HepG2 (cell line): ENCODE results near the gene ARMC3.

Experiments used
- CEBPB ChIP-seq: IDR thresholded peaks from 2 replicates; pipeline ENCODE4 v1.6.1; 2011; ENCODE audit warnings: low read depth, low read length, improper control_type of control experiment, borderline replicate concordance
- GPN1 ChIP-seq: sonication (generic); formaldehyde crosslinking; IDR thresholded peaks from 2 replicates; pipeline ENCODE4 v1.5.1; 2020; ENCODE audit warnings: missing genetic modification reagents, borderline replicate concordance
- POLR2A ChIP-seq, 2 experiments: IDR thresholded peaks; 2 replicates each; pipeline ENCODE4 v1.6.1; 2011; ENCODE audit warnings: low read depth in 2 of 2, low read length in 2 of 2, mild to moderate bottlenecking in 1 of 2, moderate library complexity in 1 of 2; ENCODE audit not compliant: insufficient read depth in 1 of 2
- PRMT3 ChIP-seq: sonication (generic); formaldehyde crosslinking; IDR thresholded peaks from 2 replicates; pipeline ENCODE4 v1.8.1; 2022; ENCODE audit warnings: low read depth, mild to moderate bottlenecking, moderate library complexity, missing genetic modification reagents, borderline replicate concordance
- ZNF33A ChIP-seq: sonication (generic); formaldehyde crosslinking; IDR thresholded peaks from 2 replicates; pipeline ENCODE4 v1.5.1; 2020; ENCODE audit warnings: missing genetic modification reagents, mild to moderate bottlenecking, moderate library complexity, borderline replicate concordance
- TF ChIP-seq, protein P1 (sequence below): sonication (generic); formaldehyde crosslinking; IDR thresholded peaks from 2 replicates; pipeline ENCODE4 v1.5.0; 2020; ENCODE audit warnings: mild to moderate bottlenecking, missing genetic modification reagents, moderate library complexity
- TF ChIP-seq, protein P2 (sequence below), 2 experiments: sonication (generic) in 1 of 2; formaldehyde crosslinking in 1 of 2; IDR thresholded peaks; 2 replicates each; pipeline versions ENCODE4 v1.5.1 to v1.6.1; 2011 to 2020; ENCODE audit warnings: borderline replicate concordance in 1 of 2, low read depth in 1 of 2, low read length in 1 of 2, mild to moderate bottlenecking in 1 of 2, missing genetic modification reagents in 1 of 2, moderate library complexity in 1 of 2
- TF ChIP-seq, protein P3 (sequence below): sonication (generic); formaldehyde crosslinking; IDR thresholded peaks from 2 replicates; pipeline ENCODE4 v1.5.0; 2020; ENCODE audit warnings: mild to moderate bottlenecking, missing genetic modification reagents
- TF ChIP-seq, protein P4 (sequence below): sonication (generic); formaldehyde crosslinking; IDR thresholded peaks from 2 replicates; pipeline ENCODE4 v1.4.0; 2020; ENCODE audit warnings: missing genetic modification reagents

DNA sequence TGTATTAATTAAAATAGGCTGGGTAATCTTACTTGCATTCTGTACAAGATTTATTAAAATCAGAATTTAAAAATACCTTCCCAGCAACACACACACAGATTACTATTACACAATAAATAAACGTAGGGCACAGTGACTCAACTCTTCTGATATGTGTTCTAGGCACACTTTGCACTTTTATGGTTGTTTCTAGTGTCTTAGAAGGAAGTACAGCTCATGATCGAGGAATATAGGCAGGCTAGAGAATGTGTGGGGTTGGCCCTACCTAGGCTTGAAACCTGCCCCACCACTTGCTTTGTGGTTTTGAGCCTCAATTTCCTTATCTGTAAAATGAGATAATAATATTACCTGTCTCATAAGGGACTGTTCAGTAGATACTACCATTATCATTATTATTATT lies 30.5 kb downstream of the ARMC3 start:
- TF ChIP-seq, protein P1, sequence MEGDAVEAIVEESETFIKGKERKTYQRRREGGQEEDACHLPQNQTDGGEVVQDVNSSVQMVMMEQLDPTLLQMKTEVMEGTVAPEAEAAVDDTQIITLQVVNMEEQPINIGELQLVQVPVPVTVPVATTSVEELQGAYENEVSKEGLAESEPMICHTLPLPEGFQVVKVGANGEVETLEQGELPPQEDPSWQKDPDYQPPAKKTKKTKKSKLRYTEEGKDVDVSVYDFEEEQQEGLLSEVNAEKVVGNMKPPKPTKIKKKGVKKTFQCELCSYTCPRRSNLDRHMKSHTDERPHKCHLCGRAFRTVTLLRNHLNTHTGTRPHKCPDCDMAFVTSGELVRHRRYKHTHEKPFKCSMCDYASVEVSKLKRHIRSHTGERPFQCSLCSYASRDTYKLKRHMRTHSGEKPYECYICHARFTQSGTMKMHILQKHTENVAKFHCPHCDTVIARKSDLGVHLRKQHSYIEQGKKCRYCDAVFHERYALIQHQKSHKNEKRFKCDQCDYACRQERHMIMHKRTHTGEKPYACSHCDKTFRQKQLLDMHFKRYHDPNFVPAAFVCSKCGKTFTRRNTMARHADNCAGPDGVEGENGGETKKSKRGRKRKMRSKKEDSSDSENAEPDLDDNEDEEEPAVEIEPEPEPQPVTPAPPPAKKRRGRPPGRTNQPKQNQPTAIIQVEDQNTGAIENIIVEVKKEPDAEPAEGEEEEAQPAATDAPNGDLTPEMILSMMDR, result no peak
- TF ChIP-seq, protein P2, sequence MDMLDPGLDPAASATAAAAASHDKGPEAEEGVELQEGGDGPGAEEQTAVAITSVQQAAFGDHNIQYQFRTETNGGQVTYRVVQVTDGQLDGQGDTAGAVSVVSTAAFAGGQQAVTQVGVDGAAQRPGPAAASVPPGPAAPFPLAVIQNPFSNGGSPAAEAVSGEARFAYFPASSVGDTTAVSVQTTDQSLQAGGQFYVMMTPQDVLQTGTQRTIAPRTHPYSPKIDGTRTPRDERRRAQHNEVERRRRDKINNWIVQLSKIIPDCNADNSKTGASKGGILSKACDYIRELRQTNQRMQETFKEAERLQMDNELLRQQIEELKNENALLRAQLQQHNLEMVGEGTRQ (IDR thresholded peaks at IDR 0.05; ENCODE audit: low read depth, low read length), result no peak
- TF ChIP-seq, protein P2 (CRISPR knock-in tag; IDR thresholded peaks at IDR 0.05; ENCODE audit: borderline replicate concordance), result no peak
- no peak for TF ChIP-seq POLR2A (IDR thresholded peaks at IDR 0.05; ENCODE audit: insufficient read depth in 1 of 2, low read depth in 2 of 2, low read length in 2 of 2)
- TF ChIP-seq CEBPB, result no peak
- TF ChIP-seq ZNF33A, result no peak
- TF ChIP-seq, protein P3, sequence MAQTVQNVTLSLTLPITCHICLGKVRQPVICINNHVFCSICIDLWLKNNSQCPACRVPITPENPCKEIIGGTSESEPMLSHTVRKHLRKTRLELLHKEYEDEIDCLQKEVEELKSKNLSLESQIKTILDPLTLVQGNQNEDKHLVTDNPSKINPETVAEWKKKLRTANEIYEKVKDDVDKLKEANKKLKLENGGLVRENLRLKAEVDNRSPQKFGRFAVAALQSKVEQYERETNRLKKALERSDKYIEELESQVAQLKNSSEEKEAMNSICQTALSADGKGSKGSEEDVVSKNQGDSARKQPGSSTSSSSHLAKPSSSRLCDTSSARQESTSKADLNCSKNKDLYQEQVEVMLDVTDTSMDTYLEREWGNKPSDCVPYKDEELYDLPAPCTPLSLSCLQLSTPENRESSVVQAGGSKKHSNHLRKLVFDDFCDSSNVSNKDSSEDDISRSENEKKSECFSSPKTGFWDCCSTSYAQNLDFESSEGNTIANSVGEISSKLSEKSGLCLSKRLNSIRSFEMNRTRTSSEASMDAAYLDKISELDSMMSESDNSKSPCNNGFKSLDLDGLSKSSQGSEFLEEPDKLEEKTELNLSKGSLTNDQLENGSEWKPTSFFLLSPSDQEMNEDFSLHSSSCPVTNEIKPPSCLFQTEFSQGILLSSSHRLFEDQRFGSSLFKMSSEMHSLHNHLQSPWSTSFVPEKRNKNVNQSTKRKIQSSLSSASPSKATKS (CRISPR knock-in tag), result no peak
- no peak for TF ChIP-seq PRMT3 (CRISPR knock-in tag)
- no peak for TF ChIP-seq GPN1
- TF ChIP-seq, protein P4, sequence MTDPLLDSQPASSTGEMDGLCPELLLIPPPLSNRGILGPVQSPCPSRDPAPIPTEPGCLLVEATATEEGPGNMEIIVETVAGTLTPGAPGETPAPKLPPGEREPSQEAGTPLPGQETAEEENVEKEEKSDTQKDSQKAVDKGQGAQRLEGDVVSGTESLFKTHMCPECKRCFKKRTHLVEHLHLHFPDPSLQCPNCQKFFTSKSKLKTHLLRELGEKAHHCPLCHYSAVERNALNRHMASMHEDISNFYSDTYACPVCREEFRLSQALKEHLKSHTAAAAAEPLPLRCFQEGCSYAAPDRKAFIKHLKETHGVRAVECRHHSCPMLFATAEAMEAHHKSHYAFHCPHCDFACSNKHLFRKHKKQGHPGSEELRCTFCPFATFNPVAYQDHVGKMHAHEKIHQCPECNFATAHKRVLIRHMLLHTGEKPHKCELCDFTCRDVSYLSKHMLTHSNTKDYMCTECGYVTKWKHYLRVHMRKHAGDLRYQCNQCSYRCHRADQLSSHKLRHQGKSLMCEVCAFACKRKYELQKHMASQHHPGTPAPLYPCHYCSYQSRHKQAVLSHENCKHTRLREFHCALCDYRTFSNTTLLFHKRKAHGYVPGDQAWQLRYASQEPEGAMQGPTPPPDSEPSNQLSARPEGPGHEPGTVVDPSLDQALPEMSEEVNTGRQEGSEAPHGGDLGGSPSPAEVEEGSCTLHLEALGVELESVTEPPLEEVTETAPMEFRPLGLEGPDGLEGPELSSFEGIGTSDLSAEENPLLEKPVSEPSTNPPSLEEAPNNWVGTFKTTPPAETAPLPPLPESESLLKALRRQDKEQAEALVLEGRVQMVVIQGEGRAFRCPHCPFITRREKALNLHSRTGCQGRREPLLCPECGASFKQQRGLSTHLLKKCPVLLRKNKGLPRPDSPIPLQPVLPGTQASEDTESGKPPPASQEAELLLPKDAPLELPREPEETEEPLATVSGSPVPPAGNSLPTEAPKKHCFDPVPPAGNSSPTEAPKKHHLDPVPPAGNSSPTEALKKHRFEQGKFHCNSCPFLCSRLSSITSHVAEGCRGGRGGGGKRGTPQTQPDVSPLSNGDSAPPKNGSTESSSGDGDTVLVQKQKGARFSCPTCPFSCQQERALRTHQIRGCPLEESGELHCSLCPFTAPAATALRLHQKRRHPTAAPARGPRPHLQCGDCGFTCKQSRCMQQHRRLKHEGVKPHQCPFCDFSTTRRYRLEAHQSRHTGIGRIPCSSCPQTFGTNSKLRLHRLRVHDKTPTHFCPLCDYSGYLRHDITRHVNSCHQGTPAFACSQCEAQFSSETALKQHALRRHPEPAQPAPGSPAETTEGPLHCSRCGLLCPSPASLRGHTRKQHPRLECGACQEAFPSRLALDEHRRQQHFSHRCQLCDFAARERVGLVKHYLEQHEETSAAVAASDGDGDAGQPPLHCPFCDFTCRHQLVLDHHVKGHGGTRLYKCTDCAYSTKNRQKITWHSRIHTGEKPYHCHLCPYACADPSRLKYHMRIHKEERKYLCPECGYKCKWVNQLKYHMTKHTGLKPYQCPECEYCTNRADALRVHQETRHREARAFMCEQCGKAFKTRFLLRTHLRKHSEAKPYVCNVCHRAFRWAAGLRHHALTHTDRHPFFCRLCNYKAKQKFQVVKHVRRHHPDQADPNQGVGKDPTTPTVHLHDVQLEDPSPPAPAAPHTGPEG (CRISPR knock-in tag), result no peak
